Uterus (tissue), 2 donors: ENCODE measurements around the gene CTNND2.

ENCODE experiments used
- CTCF ChIP-seq, 4 experiments: fragments of 200-600 bp in 2 of 4; fragments of 450-650 bp in 2 of 4; sonication (generic) in 2 of 4; IDR thresholded peaks; one replicate each; pipeline ENCODE4 v1.5.1; 2016 to 2019; ENCODE audit warnings: antibody characterized with exemption in 4 of 4, mild to moderate bottlenecking in 2 of 4, moderate library complexity in 1 of 4
- POLR2A ChIP-seq, 2 donors: fragments of 450-650 bp; IDR thresholded peaks; one replicate each; pipeline ENCODE4 v1.6.1; 2016; ENCODE audit warnings: antibody characterized with exemption in 2 of 2, mild to moderate bottlenecking in 1 of 2, moderate library complexity in 1 of 2

GRCh38 chr5:11054014-11054413 is 850.2 kb downstream of the CTNND2 start:
- TF ChIP-seq CTCF (IDR thresholded peaks at IDR 0.05) (no peak), POLR2A (IDR thresholded peaks at IDR 0.05) (no peak)
